ENCODE results near the gene ASRGL1.

- TF ChIP-seq CTCF (IDR thresholded peaks at IDR 0.05) (no peak), ZFX (IDR thresholded peaks at IDR 0.05; ENCODE audit: borderline replicate concordance) (no peak)
Observed at GRCh38 chr11:62401811-62402210, 64.6 kb downstream of the ASRGL1 start.

All from 22Rv1 (cell line).